ENCODE results near the gene TAF1B. TPM values are rescaled to one million over a fixed set of nuclear protein-coding genes. Genes with fewer than 3 reads are reported as not detected.

TAF1B gene
- total RNA-seq, 1 donor from 2014 or later, result 14.6 TPM

- TF ChIP-seq CTCF (conservative IDR thresholded peaks at IDR 0.05; ENCODE audit: low read depth, low read length), result no peak
- no peak for DNase-seq (ENCODE audit: low read depth)
Measured at GRCh38 chr2:9972621-9973479, 129.6 kb downstream of the TAF1B start.

GRCh38 chr2:9973690-9974089 lies 130.4 kb downstream of the TAF1B start:
- no peak overlapping the region for H3K4me3 ChIP-seq (ENCODE audit: low read depth, low read length)
- DNase-seq (ENCODE audit: low read depth), result no peak
- no peak for TF ChIP-seq CTCF (conservative IDR thresholded peaks at IDR 0.05; ENCODE audit: low read depth, low read length)

More at GRCh38 chr2:9972621-9973479, 129.6 kb downstream of the TAF1B start:
- no peak overlapping the region for H3K4me3 ChIP-seq (ENCODE audit: low read depth, low read length)

- TF ChIP-seq CTCF (conservative IDR thresholded peaks at IDR 0.05; ENCODE audit: low read depth, low read length), result no peak
- DNase-seq (ENCODE audit: low read depth), result no peak
- no peak overlapping the region for H3K4me3 ChIP-seq (ENCODE audit: low read depth, low read length)
Measured at GRCh38 chr2:9974343-9974742, 131.1 kb downstream of the TAF1B start.

GRCh38 chr2:9975328-9975727 lies 132.1 kb downstream of the TAF1B start:
- no peak for TF ChIP-seq CTCF (conservative IDR thresholded peaks at IDR 0.05; ENCODE audit: low read depth, low read length)
- no peak overlapping the region for H3K4me3 ChIP-seq (ENCODE audit: low read depth, low read length)
- no peak for DNase-seq (ENCODE audit: low read depth)

GRCh38 chr2:9975805-9976447 lies 132.7 kb downstream of the TAF1B start:
- DNase-seq (ENCODE audit: low read depth), result peak; percentile 91
- no peak overlapping the region for H3K4me3 ChIP-seq (ENCODE audit: low read depth, low read length)
- no peak for TF ChIP-seq CTCF (conservative IDR thresholded peaks at IDR 0.05; ENCODE audit: low read depth, low read length)

GRCh38 chr2:9979977-9980376 lies 136.7 kb downstream of the TAF1B start:
- H3K4me3 ChIP-seq (ENCODE audit: low read depth, low read length), result no peak overlapping the region
- no peak for TF ChIP-seq CTCF (conservative IDR thresholded peaks at IDR 0.05; ENCODE audit: low read depth, low read length)
- no peak for DNase-seq (ENCODE audit: low read depth)

All from epithelial cell of proximal tubule (primary cell).